RWPE2 (cell line): ENCODE data around the gene UCK2.

ENCODE experiments used
- ATAC-seq: fragments of 200-7000 bp; cut with Tn5 transposase; 3 replicates; pipeline ENCODE4 v1.9.1; 2021; ENCODE audit warnings: low read depth
- DNase-seq: peaks from one replicate; pipeline ENCODE4 v3.0.0-alpha.2; 2020; ENCODE audit warnings: low spot score
- H3K27ac ChIP-seq: fragments of 450-650 bp; 2 replicates; pipeline ENCODE4 v1.5.1; 2017; ENCODE audit warnings: mild to moderate bottlenecking; ENCODE audit not compliant: poor library complexity, severe bottlenecking
- H3K27me3 ChIP-seq: fragments of 250-450 bp; sonication (Bioruptor Pico); 2 replicates; pipeline ENCODE4 v1.5.1; 2021; ENCODE audit warnings: mild to moderate bottlenecking, moderate library complexity; ENCODE audit not compliant: insufficient read depth, poor library complexity, severe bottlenecking
- H3K36me3 ChIP-seq: fragments of 250-450 bp; sonication (Bioruptor Pico); 2 replicates; pipeline ENCODE4 v1.5.1; 2020; ENCODE audit warnings: low read depth, mild to moderate bottlenecking, moderate library complexity
- H3K4me1 ChIP-seq: fragments of 250-450 bp; sonication (Bioruptor Pico); 2 replicates; pipeline ENCODE4 v1.5.1; 2021; ENCODE audit warnings: mild to moderate bottlenecking, moderate library complexity; ENCODE audit not compliant: insufficient read depth, poor library complexity, severe bottlenecking
- H3K4me3 ChIP-seq: fragments of 250-450 bp; sonication (Bioruptor Pico); 2 replicates; pipeline ENCODE4 v1.5.1; 2021; ENCODE audit warnings: mild to moderate bottlenecking, moderate library complexity; ENCODE audit not compliant: severe bottlenecking
- H3K9me3 ChIP-seq: fragments of 250-450 bp; sonication (Bioruptor Pico); 2 replicates; pipeline ENCODE4 v1.5.1; 2021; ENCODE audit warnings: mild to moderate bottlenecking, moderate library complexity; ENCODE audit not compliant: severe bottlenecking
- CTCF ChIP-seq: fragments of 450-650 bp; IDR thresholded peaks from one replicate; pipeline ENCODE4 v1.5.1; 2017; ENCODE audit warnings: mild to moderate bottlenecking, moderate library complexity; ENCODE audit not compliant: poor library complexity, severe bottlenecking

UCK2 gene

GRCh38 chr1:165844114-165844798 lies 16.8 kb downstream of the UCK2 start:
- H3K4me3 ChIP-seq, result no peak overlapping the region
- H3K4me1 ChIP-seq, result peaks cover 23% of the 10 kb centered on the region
- no peak for TF ChIP-seq CTCF
- ATAC-seq (no peak), DNase-seq (no peak)
- no peaks in the 10 kb centered on the region for H3K27me3 ChIP-seq
- H3K36me3 ChIP-seq, result peaks cover 8% of the 10 kb centered on the region; the same call in 1 of the 2 replicates
- no peaks in the 10 kb centered on the region for H3K9me3 ChIP-seq
- H3K27ac ChIP-seq, result no peak overlapping the region

GRCh38 chr1:165844933-165845332 lies 17.5 kb downstream of the UCK2 start:
- peaks cover 23% of the 10 kb centered on the region for H3K4me1 ChIP-seq
- no peak for TF ChIP-seq CTCF
- DNase-seq, result no peak
- H3K27me3 ChIP-seq, result no peaks in the 10 kb centered on the region
- H3K36me3 ChIP-seq, result peaks cover 8% of the 10 kb centered on the region; the same call in 1 of the 2 replicates
- H3K27ac ChIP-seq, result no peak overlapping the region
- no peaks in the 10 kb centered on the region for H3K9me3 ChIP-seq
- no peak overlapping the region for H3K4me3 ChIP-seq
- no peak for ATAC-seq

GRCh38 chr1:165845569-165845968 lies 18.2 kb downstream of the UCK2 start:
- Histone ChIP-seq H3K27ac (no peak overlapping the region), H3K4me3 (no peak overlapping the region), H3K27me3 (no peaks in the 10 kb centered on the region), H3K36me3 (peaks cover 8% of the 10 kb centered on the region; the same call in 1 of the 2 replicates), H3K4me1 (peaks cover 23% of the 10 kb centered on the region), H3K9me3 (no peaks in the 10 kb centered on the region)
- DNase-seq, result no peak
- no peak for TF ChIP-seq CTCF
- no peak for ATAC-seq

GRCh38 chr1:165845992-165846748 lies 18.8 kb downstream of the UCK2 start:
- TF ChIP-seq CTCF, result no peak

More at GRCh38 chr1:165845992-165846748, 18.8 kb downstream of the UCK2 start:
- Histone ChIP-seq H3K27me3 (no peaks in the 10 kb centered on the region), H3K4me1 (peaks cover 23% of the 10 kb centered on the region), H3K27ac (no peak overlapping the region), H3K9me3 (no peaks in the 10 kb centered on the region), H3K4me3 (no peak overlapping the region), H3K36me3 (peaks cover 8% of the 10 kb centered on the region; the same call in 1 of the 2 replicates)
- no peak for DNase-seq
- ATAC-seq, result no peak
